ENCODE data around the gene ZNF605. TPM values are rescaled to one million over a fixed set of nuclear protein-coding genes. Genes with fewer than 3 reads are reported as not detected.

ZNF605 gene
- total and polyA plus RNA-seq, 9 of the 15 experiments (the other 6 are each of a cell fraction or from before 2014, with no cell fraction given), result 0.45 to 1.1 (median 0.68) TPM

DNA sequence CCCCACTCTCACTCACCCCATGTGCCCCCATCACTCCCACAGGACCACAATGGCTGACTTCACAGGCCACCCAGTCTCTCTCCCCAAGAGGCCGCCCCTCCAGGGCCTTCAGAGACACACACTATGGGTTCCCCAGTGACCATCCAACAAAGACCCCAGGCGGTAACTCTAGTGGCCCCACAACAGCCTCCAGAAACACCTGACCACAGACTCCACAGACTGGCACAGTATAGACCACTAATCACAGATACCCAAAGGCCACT, 3.0 kb downstream of the ZNF605 start:
- Histone ChIP-seq H3K4me3 (no peak overlapping the region), H3K36me3 (ENCODE audit: control insufficient read depth, insufficient read depth, low read length) (no peaks in the 10 kb centered on the region; the same call in 2 of the 3 replicates), H3K27me3 (ENCODE audit: control insufficient read depth in 2 of 2, insufficient read depth in 2 of 2, low read length in 2 of 2) (no peaks in the 10 kb centered on the region; a peak in 1 of 5 replicates), H4K20me1 (replicated peaks; ENCODE audit: control insufficient read depth, insufficient read depth, low read length) (no peaks in the 10 kb centered on the region), H3K9me3 (replicated peaks; ENCODE audit: control insufficient read depth, insufficient read depth, low read depth, low read length) (peaks cover 21% of the 10 kb centered on the region), H3K9ac (ENCODE audit: insufficient read depth in 1 of 2, low read depth in 2 of 2, low read length in 2 of 2) (no peak overlapping the region), H3K4me1 (replicated peaks in 1 of 2; ENCODE audit: control insufficient read depth in 2 of 2, insufficient read depth in 2 of 2, low read length in 2 of 2) (peaks cover 2 to 3% of the 10 kb centered on the region in 2 experiments; a peak in 1 of 5 replicates), H3K9me1 (ENCODE audit: control insufficient read depth, insufficient read depth, low read length) (no peaks in the 10 kb centered on the region), H3K79me2 (ENCODE audit: control insufficient read depth, insufficient read depth, low read length) (no peaks in the 10 kb centered on the region), H3K27ac (ENCODE audit: extremely low read depth, low read depth, low read length) (no peak overlapping the region), H2AFZ (ENCODE audit: low read depth, low read length) (no peak overlapping the region), H3K4me2 (ENCODE audit: insufficient read depth, low read length) (no peak overlapping the region)
- POLR2A ChIA-PET, result no interaction called here
- ATAC-seq (no peak), DNase-seq (ENCODE audit: extremely low read depth in 1 of 4, low spot score in 3 of 4) (no peak), FAIRE-seq (no peak)
- WGBS (ENCODE audit: insufficient coverage, low coverage, missing lambda C conversion rate), result 7% methylated on average over 2 of the region's 2 CpGs
- no TSS peak for BruUV-seq (replicated peaks)
- CTCF ChIA-PET (ENCODE audit: low intra/inter-chr PET ratio), result no interaction called here
- in situ Hi-C loops (cut with MboI) (no loop called here), intact Hi-C loops (cut with micrococcal nuclease) (no loop called here)
- no peak for TF ChIP-seq POLR2AphosphoS5 (IDR thresholded peaks at IDR 0.05; ENCODE audit: control insufficient read depth, insufficient read depth, low read depth, low read length)
- no peak for TF ChIP-seq ATF1 (CRISPR knock-in tag; IDR thresholded peaks at IDR 0.05)
- no peak for TF ChIP-seq ATF1 (tag; IDR thresholded peaks at IDR 0.05)
- TF ChIP-seq SMARCE1 (IDR thresholded peaks at IDR 0.05), result no peak
- no peak for TF ChIP-seq BDP1 (IDR thresholded peaks at IDR 0.05; ENCODE audit: insufficient read depth, insufficient read length)
- TF ChIP-seq, protein P1, sequence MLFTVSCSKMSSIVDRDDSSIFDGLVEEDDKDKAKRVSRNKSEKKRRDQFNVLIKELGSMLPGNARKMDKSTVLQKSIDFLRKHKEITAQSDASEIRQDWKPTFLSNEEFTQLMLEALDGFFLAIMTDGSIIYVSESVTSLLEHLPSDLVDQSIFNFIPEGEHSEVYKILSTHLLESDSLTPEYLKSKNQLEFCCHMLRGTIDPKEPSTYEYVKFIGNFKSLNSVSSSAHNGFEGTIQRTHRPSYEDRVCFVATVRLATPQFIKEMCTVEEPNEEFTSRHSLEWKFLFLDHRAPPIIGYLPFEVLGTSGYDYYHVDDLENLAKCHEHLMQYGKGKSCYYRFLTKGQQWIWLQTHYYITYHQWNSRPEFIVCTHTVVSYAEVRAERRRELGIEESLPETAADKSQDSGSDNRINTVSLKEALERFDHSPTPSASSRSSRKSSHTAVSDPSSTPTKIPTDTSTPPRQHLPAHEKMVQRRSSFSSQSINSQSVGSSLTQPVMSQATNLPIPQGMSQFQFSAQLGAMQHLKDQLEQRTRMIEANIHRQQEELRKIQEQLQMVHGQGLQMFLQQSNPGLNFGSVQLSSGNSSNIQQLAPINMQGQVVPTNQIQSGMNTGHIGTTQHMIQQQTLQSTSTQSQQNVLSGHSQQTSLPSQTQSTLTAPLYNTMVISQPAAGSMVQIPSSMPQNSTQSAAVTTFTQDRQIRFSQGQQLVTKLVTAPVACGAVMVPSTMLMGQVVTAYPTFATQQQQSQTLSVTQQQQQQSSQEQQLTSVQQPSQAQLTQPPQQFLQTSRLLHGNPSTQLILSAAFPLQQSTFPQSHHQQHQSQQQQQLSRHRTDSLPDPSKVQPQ (CRISPR knock-in tag; IDR thresholded peaks at IDR 0.05; ENCODE audit: borderline replicate concordance), result no peak
- TF ChIP-seq RBM25 (IDR thresholded peaks at IDR 0.05; ENCODE audit: low read depth, low read length, severe bottlenecking), result no peak
